ENCODE results near the gene TEX2. TPM values are rescaled to one million over a fixed set of nuclear protein-coding genes. Genes with fewer than 3 reads are reported as not detected.

Gene TEX2
- total RNA-seq, 1 donor from 2014 or later, result 41.3 TPM

- no peak for DNase-seq
- no peak for ATAC-seq
- Histone ChIP-seq H3K36me3 (no peaks in the 10 kb centered on the region), H3K4me3 (no peak overlapping the region), H3K27ac (no peak overlapping the region), H3K4me1 (peaks cover 51% of the 10 kb centered on the region), H3K27me3 (ENCODE audit: low read depth) (no peaks in the 10 kb centered on the region), H3K9me3 (no peaks in the 10 kb centered on the region)
- intact Hi-C loops (cut with DNase I), result no loop called here
- TF ChIP-seq CTCF (IDR thresholded peaks at IDR 0.05), result no peak
These were observed 151.2 kb downstream of the TEX2 start for GRCh38 chr17:64111831-64112230.

GRCh38 chr17:64110379-64111152 lies 152.5 kb downstream of the TEX2 start:
- intact Hi-C loops (cut with DNase I), result no loop called here
- DNase-seq, result no peak
- Histone ChIP-seq H3K4me1 (peaks cover 50% of the 10 kb centered on the region), H3K27me3 (ENCODE audit: low read depth) (no peaks in the 10 kb centered on the region), H3K9me3 (no peaks in the 10 kb centered on the region), H3K36me3 (no peaks in the 10 kb centered on the region), H3K4me3 (no peak overlapping the region), H3K27ac (no peak overlapping the region)
- ATAC-seq, result no peak
- no peak for TF ChIP-seq CTCF (IDR thresholded peaks at IDR 0.05)

- no peak for TF ChIP-seq CTCF (IDR thresholded peaks at IDR 0.05)
- no peak overlapping the region for H3K4me3 ChIP-seq
- intact Hi-C loops (cut with DNase I), result no loop called here
- H3K4me1 ChIP-seq, result peaks cover 42% of the 10 kb centered on the region
- ATAC-seq (no peak), DNase-seq (no peak)
- no peaks in the 10 kb centered on the region for H3K27me3 ChIP-seq (ENCODE audit: low read depth)
- H3K9me3 ChIP-seq, result no peaks in the 10 kb centered on the region
- H3K36me3 ChIP-seq, result no peaks in the 10 kb centered on the region
- no peak overlapping the region for H3K27ac ChIP-seq
These were observed 153.7 kb downstream of the TEX2 start for GRCh38 chr17:64109400-64109799.

GRCh38 chr17:64107500-64108236 lies 155.4 kb downstream of the TEX2 start:
- H3K4me3 ChIP-seq, result no peak overlapping the region
- no peak for TF ChIP-seq CTCF (IDR thresholded peaks at IDR 0.05)
- no peaks in the 10 kb centered on the region for H3K27me3 ChIP-seq (ENCODE audit: low read depth)
- intact Hi-C loops (cut with DNase I), result no loop called here
- ATAC-seq, result peak in 1 of 2 donors; percentile 47
- H3K36me3 ChIP-seq, result no peaks in the 10 kb centered on the region
- no peak overlapping the region for H3K27ac ChIP-seq
- DNase-seq, result no peak
- peaks cover 40% of the 10 kb centered on the region for H3K4me1 ChIP-seq
- no peaks in the 10 kb centered on the region for H3K9me3 ChIP-seq

- Histone ChIP-seq H3K36me3 (no peaks in the 10 kb centered on the region), H3K27me3 (ENCODE audit: low read depth) (no peaks in the 10 kb centered on the region), H3K4me1 (peaks cover 44% of the 10 kb centered on the region), H3K4me3 (no peak overlapping the region), H3K27ac (no peak overlapping the region), H3K9me3 (no peaks in the 10 kb centered on the region)
- ATAC-seq (no peak), DNase-seq (no peak)
- no peak for TF ChIP-seq CTCF (IDR thresholded peaks at IDR 0.05)
- intact Hi-C loops (cut with DNase I), result no loop called here
These were observed 156.1 kb downstream of the TEX2 start for GRCh38 chr17:64106918-64107317.

Measured in lower lobe of right lung (tissue), 2 donors.